H1 (cell line): ENCODE results near the gene UGT1A1. TPM values are rescaled to one million over a fixed set of nuclear protein-coding genes. Genes with fewer than 3 reads are reported as not detected.

ENCODE experiments used
- SRF ChIP-seq: IDR thresholded peaks from 2 replicates; pipeline ENCODE4 v1.6.1; 2011; ENCODE audit warnings: mild to moderate bottlenecking, low read depth, low read length, moderate library complexity
- polyA plus RNA-seq, 7 experiments: library from polyadenylated mRNA; depleted of rRNA in 3 of 7; stranded (reverse) in 5 of 7; unstranded in 2 of 7; fragments of >200 nt in 5 of 7; fragments of 200-250 nt in 2 of 7; gene quantifications; 1 replicate in 5 of 7; 2 replicates in 1 of 7; 4 replicates in 1 of 7; pipeline versions ENCODE4 v1.2.1 to v1.2.3, GENCODE V29; 2011 to 2013; ENCODE audit warnings: missing spikeins in 2 of 7, mixed read lengths in 2 of 7
- total RNA-seq: library from RNA; stranded (reverse); fragmentation: NEBNext Ultra II Directional; extraction: Animal tissue kit (Norgen Biotek cat#: 25700); gene quantifications from 2 replicates; pipeline ENCODE4 v1.2.1, GENCODE V29; 2021

The UGT1A1 gene
- total and polyA plus RNA-seq, 2 of the 8 experiments (the other 6 are each of a cell fraction or from before 2014, with no cell fraction given): not detected

GRCh38 chr2:233754872-233755611 is 5.0 kb upstream of the UGT1A1 start (continued):
- TF ChIP-seq SRF: no peak
